Ovary (tissue), 9 donors: ENCODE measurements around the gene ZSWIM5. TPM values are rescaled to one million over a fixed set of nuclear protein-coding genes. Genes with fewer than 3 reads are reported as not detected.

ENCODE experiments used
- DNase-seq, 5 donors: peaks; one replicate each; pipeline ENCODE4 v3.0.0-alpha.2; 2019 to 2020
- H3K27ac ChIP-seq, 2 donors: fragments of 200-600 bp; one replicate each; pipeline versions ENCODE4 v1.5.1 to v1.8.0; 2019 to 2022
- H3K27me3 ChIP-seq: fragments of 200-600 bp; one replicate; pipeline ENCODE4 v1.8.0; 2022
- H3K36me3 ChIP-seq: fragments of 200-600 bp; sonication (generic); one replicate; pipeline ENCODE4 v1.5.1; 2019
- H3K4me1 ChIP-seq: one replicate; pipeline ENCODE4 v1.8.1; 2013; ENCODE audit warnings: mild to moderate bottlenecking, moderate library complexity; ENCODE audit not compliant: insufficient read depth
- H3K4me3 ChIP-seq: fragments of 200-600 bp; sonication (generic); one replicate; pipeline ENCODE4 v1.5.1; 2017
- H3K9me3 ChIP-seq, 2 donors: fragments of 200-600 bp in 1 of 2; sonication (generic) in 1 of 2; one replicate each; pipeline versions ENCODE4 v1.5.1 to v1.8.1; 2013 to 2019; ENCODE audit warnings: mild to moderate bottlenecking in 1 of 2, moderate library complexity in 1 of 2
- CTCF ChIP-seq, 3 donors: fragments of 450-650 bp in 2 of 3; fragments of 200-600 bp in 1 of 3; IDR thresholded peaks; one replicate each; pipeline versions ENCODE4 v1.5.1 to v1.8.0; 2016 to 2022; ENCODE audit warnings: antibody characterized with exemption in 3 of 3, mild to moderate bottlenecking in 1 of 3
- EP300 ChIP-seq: sonication (generic); formaldehyde crosslinking; IDR thresholded peaks from one replicate; pipeline ENCODE4 v1.6.1; 2017; ENCODE audit warnings: antibody characterized with exemption
- POLR2A ChIP-seq: fragments of 450-650 bp; IDR thresholded peaks from one replicate; pipeline ENCODE4 v1.6.1; 2017; ENCODE audit warnings: antibody characterized with exemption, mild to moderate bottlenecking, moderate library complexity
- WGBS, 3 donors: extraction: QIAGEN DNeasy Blood & Tissue Kit in 1 of 3; methylation state at CpG; one replicate each; pipeline versions ENCODE4 v1.1.5 to v1.1.7; 2013 to 2017; 5-methylcytosine and 5-hydroxymethylcytosine counted together
- intact Hi-C, 4 donors: fragments of 100-400 bp; cut with DNase I; formaldehyde crosslinking; loops; one replicate each; pipeline versions ENCODE4 v1.11.0 to v1.15.1; 2022 to 2023
- polyA plus RNA-seq, 2 donors: library from polyadenylated mRNA; stranded (reverse); fragments of 200-250 nt in 1 of 2; fragments of 350-450 nt in 1 of 2; fragmentation: Illumina TruSeq in 1 of 2; extraction: RNeasy Lipid Tissue Mini Kit (QIAGEN cat#74804) in 1 of 2; gene quantifications; one replicate each; pipeline ENCODE4 v1.2.3, GENCODE V29; 2013 to 2014
- total RNA-seq, 7 donors: library from RNA; depleted of rRNA in 2 of 7; stranded (reverse); fragments of >200 nt in 2 of 7; fragmentation: NEBNext Ultra II Directional in 3 of 7; extraction: Animal tissue kit (Norgen Biotek cat#: 25700) in 3 of 7; gene quantifications; one replicate each; pipeline versions ENCODE4 v1.1.0 to v1.2.4, GENCODE V29; 2016 to 2023
- donor health status: DM: no; HTN: no; CAD: no; lungs with moderate emphysema.
- donor health status: DM: no; HTN: no; CAD: no.
- donor health status: Bipolar disorder and iron deficiency.
- donor health status: DM: yes; HTN: yes; CAD: no.
- donor health status: DM: no; HTN: no; CAD: no.
- donor health status: DM: yes; HTN: yes; CAD: no.

The ZSWIM5 gene
- total and polyA plus RNA-seq, 9 donors, result 6.0 to 13.3 (median 10.0) TPM

- Histone ChIP-seq H3K9me3 (no peaks in the 10 kb centered on the region), H3K4me1 (no peaks in the 10 kb centered on the region), H3K4me3 (no peak overlapping the region), H3K27ac (no peak overlapping the region), H3K36me3 (no peaks in the 10 kb centered on the region), H3K27me3 (no peaks in the 10 kb centered on the region)
- no peak for DNase-seq
- no peak for TF ChIP-seq POLR2A
- TF ChIP-seq CTCF (IDR thresholded peaks at IDR 0.05), result no peak
- TF ChIP-seq EP300, result no peak
- intact Hi-C loops, result no loop called here
- 93 to 97% (median 95%) methylated on average over 1 of the region's 1 CpG for WGBS, 3 donors
These were observed 182.7 kb downstream of the ZSWIM5 start for GRCh38 chr1:45023663-45024062.

DNA sequence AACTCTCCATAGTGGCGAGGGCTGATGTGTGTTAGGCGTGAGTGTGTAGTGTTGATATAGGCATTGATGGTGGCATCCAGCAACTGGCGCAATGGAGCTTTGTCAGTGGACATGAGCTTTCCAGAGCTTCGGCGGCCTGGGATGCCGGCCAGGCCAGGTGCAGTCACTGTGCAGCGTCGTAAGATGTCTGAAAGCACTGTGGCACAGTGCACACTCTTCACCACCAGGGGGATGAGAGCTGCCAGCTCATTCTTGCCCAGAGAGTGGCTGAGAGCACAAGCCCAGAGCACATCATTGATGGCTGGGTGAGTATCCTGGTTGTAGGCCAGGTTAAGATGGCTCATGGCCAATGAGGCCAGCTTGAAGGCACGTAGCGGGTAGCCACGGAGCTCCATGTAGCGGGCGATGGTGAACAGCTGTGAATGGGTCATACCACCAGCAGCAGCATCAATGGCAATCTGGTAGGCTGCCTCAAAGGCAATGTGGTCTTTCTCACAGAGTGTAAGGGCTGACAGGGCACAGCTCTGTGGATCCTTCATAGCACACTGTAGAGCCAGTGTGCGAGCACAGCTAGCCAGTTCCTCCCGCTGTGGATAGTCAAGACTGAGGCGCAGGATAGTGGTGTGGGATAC is 187.7 kb downstream of the ZSWIM5 start:
- peak in 3 of 5 donors; percentile 42 to 60 (median 44) for DNase-seq
- Histone ChIP-seq H3K36me3 (no peaks in the 10 kb centered on the region), H3K4me1 (peaks cover 2% of the 10 kb centered on the region), H3K4me3 (no peak overlapping the region), H3K9me3 (no peaks in the 10 kb centered on the region), H3K27ac (no peak overlapping the region), H3K27me3 (no peaks in the 10 kb centered on the region)
- 60 to 67% (median 62%) methylated on average over 16 of the region's 16 CpGs for WGBS, 3 donors
- TF ChIP-seq EP300, result no peak
- TF ChIP-seq POLR2A, result no peak
- TF ChIP-seq CTCF (IDR thresholded peaks at IDR 0.05), result peak in 2 of 3 donors; percentile 25 to 37
- intact Hi-C loops, result loop anchor here (5.0 to 10.0 kb wide), 5 partner anchors 279 to 566 kb away; partner anchors contain the start of genes TESK2 (in 3 of the 4) and NASP (in 1 of the 4)

DNA sequence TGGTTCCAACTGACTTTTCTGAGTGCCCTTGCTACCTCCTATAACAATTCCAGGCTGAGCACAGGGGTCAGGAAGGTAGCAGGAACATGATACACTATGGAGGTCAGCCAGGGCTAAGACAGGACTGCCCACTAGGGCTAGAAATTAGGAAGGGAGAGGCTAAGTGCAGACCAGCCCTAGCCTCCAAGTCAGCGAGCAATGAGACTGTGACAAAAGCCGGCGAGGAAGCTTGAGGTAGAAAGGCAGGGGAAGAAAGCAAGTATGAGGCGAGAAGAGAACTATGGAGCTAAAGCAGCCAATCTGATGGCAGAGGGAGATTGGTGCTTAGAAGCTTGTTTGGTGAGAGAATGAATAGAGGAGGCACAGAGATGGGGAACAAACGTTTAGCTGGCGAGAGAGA is 189.6 kb downstream of the ZSWIM5 start:
- intact Hi-C loops, result loop anchor here (5.0 to 10.0 kb wide), 5 partner anchors 281 to 568 kb away; partner anchors contain the start of genes TESK2 (in 3 of the 4) and NASP (in 1 of the 4)
- no peaks in the 10 kb centered on the region for H3K27me3 ChIP-seq
- no peak overlapping the region for H3K4me3 ChIP-seq
- no peaks in the 10 kb centered on the region for H3K9me3 ChIP-seq
- H3K36me3 ChIP-seq, result no peaks in the 10 kb centered on the region
- H3K4me1 ChIP-seq, result peaks cover 7% of the 10 kb centered on the region
- 61 to 67% (median 64%) methylated on average over 6 of the region's 6 CpGs for WGBS, 3 donors
- DNase-seq, result no peak
- no peak for TF ChIP-seq EP300
- no peak for TF ChIP-seq CTCF (IDR thresholded peaks at IDR 0.05)
- TF ChIP-seq POLR2A, result no peak
- H3K27ac ChIP-seq, result no peak overlapping the region

DNA sequence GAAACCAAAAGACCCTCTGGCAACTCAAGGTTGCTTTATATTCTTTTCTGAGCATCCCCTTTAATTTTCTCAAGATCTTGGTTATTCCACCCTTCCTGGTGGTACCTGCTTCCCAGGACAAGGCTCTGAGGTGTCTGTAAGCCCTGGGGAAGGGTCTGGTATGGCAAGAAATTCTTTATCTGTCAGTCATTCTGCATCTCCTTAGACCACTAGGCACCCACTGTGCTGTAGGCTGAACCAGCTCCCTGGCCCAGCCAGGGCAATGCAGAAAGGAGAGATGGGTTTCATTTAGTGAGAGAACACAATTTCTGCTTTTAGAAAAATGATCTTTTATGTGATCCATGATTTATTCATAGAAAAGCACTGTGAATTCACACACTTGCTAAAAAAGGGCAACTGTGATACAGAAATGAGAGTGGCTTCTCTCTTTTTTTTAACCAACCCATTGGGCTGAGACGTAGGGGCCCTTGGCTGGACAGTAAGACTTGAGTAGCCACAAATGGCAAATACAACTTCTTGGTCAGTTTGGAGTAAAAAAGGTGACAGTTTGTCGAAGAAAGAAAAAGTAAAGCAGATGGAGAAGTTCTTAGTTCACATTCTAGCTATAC is 190.2 kb downstream of the ZSWIM5 start:
- no peak for DNase-seq

More for the DNA sequence above, 190.2 kb downstream of the ZSWIM5 start:
- 80 to 89% (median 86%) methylated on average over 2 of the region's 2 CpGs for WGBS, 3 donors
- Histone ChIP-seq H3K27ac (no peak overlapping the region), H3K9me3 (no peaks in the 10 kb centered on the region), H3K36me3 (no peaks in the 10 kb centered on the region), H3K4me1 (peaks cover 11% of the 10 kb centered on the region), H3K4me3 (no peak overlapping the region), H3K27me3 (no peaks in the 10 kb centered on the region)
- TF ChIP-seq EP300 (no peak), POLR2A (no peak), CTCF (IDR thresholded peaks at IDR 0.05) (no peak)
- intact Hi-C loops, result loop anchor here (5.0 to 10.0 kb wide), 5 partner anchors 281 to 569 kb away; partner anchors contain the start of genes TESK2 (in 3 of the 4) and NASP (in 1 of the 4)
